Measurements from ENCODE around the gene UBIAD1. TPM values are rescaled to one million over a fixed set of nuclear protein-coding genes. Genes with fewer than 3 reads are reported as not detected.
"Not testable (repeated sequence)": the region's sequence is repeated elsewhere in the genome, so short reads cannot be mapped to it uniquely, and the experiment has no call there.

UBIAD1 gene
- polyA plus RNA-seq (ENCODE audit: insufficient read length in 4 of 4), result 10 to 100 TPM; 15.1 to 17.6 (median 17.2) TPM

- peak; percentile 77 to 78 (median 77) for DNase-seq (ENCODE audit: low read depth in 4 of 4, low spot score in 3 of 4)
These were observed at the start of gene UBIAD1 for GRCh38 chr1:11272832-11273594. TSS of gene UBIAD1 (plus strand) at chr1:11273198. CDS start at chr1:11273532, 334 bp downstream.

- DNase-seq (ENCODE audit: low read depth in 4 of 4, low spot score in 3 of 4), result no peak
These were observed 45.6 kb upstream of the UBIAD1 start for GRCh38 chr1:11227106-11228077.

DNA sequence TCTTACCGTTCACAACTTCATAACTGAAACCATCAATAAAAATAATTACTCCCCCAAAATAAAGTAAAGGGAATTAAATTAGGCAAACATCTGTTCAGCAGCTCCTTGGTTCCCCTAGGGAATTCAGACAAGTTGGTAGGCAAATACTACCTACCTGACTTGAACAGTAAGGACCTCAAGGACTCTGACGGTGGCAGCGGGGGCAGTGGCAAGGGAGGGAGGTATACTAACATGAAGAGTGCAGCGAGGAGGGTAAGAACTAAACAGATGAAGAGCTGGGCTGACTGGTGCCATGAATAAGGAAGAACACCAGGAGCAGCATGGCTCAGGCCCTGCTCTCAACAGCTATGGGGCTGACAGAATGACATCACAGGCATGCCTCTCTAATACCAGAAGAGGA, 43.8 kb upstream of the UBIAD1 start:
- DNase-seq (ENCODE audit: low read depth in 4 of 4, low spot score in 3 of 4), result no peak

GRCh38 chr1:11233208-11233607, 39.8 kb upstream of the UBIAD1 start:
- no peak for DNase-seq (ENCODE audit: low read depth in 4 of 4, low spot score in 3 of 4)

GRCh38 chr1:11237356-11237755, 35.6 kb upstream of the UBIAD1 start:
- no peak for DNase-seq (ENCODE audit: low read depth in 4 of 4, low spot score in 3 of 4)

DNA sequence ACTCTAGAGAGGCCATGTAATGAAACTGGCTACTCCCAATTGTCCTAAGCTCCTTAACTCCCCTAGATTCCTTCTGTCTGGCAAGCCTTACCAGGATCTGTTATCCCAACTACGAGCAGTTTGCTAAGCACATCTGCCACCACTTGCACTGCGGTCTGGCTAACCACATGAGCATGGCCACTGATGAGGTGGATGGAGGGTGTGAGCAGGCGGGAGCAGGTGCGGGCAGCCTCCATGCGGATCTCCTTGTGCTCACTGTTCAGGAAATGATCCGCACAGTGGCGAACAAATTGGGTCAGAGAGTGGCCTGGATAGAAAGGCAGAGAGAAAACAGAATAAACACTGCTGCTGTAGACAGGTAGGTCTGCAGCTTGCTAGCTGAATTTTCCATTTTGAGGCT, 34.7 kb upstream of the UBIAD1 start:
- no peak for DNase-seq (ENCODE audit: low read depth in 4 of 4, low spot score in 3 of 4)

DNA sequence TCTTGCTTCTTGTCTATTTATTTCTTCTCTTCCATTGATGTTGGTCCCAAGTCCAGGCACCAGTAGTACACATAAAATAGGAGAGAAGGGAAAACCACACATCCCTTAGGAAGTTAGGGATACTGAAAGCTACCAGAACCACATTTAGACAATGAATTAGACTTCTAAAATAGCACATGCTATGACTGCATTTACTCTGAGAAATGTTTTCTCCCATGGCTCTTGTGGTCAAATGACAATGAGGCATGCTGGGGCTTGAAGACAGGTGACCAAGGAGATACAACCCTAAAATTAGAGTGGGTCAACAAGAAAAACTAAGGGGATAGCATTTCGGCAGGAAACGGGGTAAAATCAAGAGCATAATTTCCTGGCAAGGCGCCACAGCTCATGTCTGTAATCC, 27.8 kb upstream of the UBIAD1 start:
- DNase-seq (ENCODE audit: low read depth in 4 of 4, low spot score in 3 of 4), result no peak

GRCh38 chr1:11245904-11246719, 26.9 kb upstream of the UBIAD1 start:
- DNase-seq (ENCODE audit: low read depth in 4 of 4, low spot score in 3 of 4), result no peak

- no peak for DNase-seq (ENCODE audit: low read depth in 4 of 4, low spot score in 3 of 4)
These were observed 24.8 kb upstream of the UBIAD1 start for GRCh38 chr1:11248169-11248568.

- DNase-seq (ENCODE audit: low read depth in 4 of 4, low spot score in 3 of 4), result no peak
These were observed 20.5 kb upstream of the UBIAD1 start for GRCh38 chr1:11252538-11252937.

DNA sequence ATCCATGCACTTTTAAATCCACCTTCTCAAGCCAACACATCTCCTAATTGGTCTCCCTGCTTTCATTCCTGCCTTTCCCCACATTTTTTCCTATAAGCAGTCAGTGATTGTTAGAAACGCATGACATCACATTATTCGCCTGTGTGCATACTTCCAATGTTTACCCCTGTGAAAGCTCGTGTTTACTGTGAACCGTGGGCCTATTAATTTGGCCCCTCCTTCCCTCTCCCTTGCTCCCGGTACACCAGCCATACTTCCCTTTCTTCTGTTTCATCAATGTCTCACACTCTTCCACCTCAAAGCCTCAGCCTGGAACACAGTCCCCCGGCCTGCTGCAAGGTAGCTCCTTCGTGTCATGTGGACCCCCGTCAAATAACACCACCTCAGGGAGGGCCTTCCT, 19.8 kb upstream of the UBIAD1 start:
- no peak for DNase-seq (ENCODE audit: low read depth in 4 of 4, low spot score in 3 of 4)

GRCh38 chr1:11256299-11256698, 16.7 kb upstream of the UBIAD1 start:
- no peak for DNase-seq (ENCODE audit: low read depth in 4 of 4, low spot score in 3 of 4)

DNA sequence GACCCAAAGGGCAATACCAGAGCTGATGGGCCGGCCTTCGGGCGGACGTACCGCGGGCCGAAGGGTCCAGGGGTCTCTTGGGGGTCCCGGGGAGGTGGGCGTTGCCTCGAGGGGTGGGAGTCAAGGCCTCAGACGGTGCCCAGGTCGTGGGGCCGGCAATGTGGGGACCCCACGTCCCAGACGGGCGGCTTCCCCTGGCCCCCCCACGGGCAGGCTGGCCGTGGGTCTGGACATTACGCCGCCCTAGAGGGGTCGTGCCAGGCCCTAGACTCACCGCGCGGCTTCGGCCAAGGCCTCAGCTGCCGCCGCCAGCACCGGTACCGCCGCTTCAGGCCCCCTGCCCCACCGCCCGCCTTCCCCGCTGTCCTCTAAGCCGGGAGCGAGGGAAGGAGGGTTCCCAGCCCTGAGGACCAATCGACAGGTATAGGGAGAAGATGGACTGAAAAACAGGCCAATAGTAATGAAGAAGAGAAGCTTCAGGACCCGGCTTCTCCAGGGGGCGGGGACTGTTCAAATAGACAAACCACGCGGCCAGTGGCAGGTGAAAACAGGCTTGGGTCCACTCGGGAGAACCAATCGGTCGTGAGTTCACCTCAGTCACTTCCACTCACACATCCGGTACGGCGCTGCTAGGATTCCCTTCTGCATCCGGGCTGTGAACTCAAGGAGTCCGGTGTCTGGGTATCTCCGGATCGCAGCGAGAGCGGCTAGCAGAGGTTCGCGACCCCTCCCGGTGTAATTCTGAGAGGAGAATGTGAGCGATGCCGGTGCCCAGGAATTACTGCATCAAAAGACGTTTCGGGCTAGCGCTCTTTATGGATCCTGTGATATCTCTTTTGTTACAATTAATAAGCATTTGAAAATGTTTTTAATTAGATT, 10.6 kb upstream of the UBIAD1 start, which contains the start of gene MTOR:
TSS of gene MTOR (minus strand) at position 381 of the 879 bp plus-strand sequence. CDS start 3,142 bp downstream, outside the sequence.
- DNase-seq (ENCODE audit: low read depth in 4 of 4, low spot score in 3 of 4), result peak; percentile 93 to 100 (median 100)

DNA sequence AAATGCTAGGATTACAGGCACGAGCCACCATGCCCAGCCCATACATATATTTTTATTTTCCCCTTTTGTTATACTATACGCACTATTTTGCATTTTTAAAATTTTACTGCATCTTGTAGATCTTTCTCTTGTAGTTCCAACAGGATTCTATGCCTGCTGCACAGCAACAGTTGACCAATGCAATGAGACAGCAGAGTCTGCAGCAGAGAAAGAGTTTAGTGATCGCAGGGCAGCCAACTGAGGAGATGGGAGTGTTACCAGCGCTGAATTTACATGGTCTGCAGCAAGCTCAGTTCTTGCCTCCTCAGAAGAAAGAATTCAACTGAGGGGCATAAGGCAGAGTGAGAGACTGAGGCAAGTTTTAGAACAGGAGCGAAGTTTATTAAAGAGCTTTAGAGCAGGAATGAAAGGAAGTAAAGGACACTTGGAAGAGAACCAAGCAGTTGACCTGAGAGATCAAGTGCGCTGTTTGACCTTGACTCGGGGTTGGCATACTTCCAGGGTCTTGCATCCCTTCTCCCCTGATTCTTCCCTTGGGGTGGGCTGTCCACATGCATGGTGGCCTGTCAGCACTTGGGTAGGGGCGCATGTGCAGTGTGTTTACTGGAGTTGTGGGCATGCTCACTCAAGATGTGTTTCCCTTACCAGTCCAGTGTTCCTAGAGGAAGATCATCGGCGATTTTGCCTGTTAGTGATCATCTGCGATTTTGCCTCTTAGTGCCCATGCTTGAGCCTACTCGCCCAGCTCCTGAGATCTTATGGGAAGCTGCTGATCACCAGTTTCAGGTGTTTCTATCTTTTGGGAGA, 6.5 kb upstream of the UBIAD1 start:
- no peak for DNase-seq (ENCODE audit: low read depth in 4 of 4, low spot score in 3 of 4)

DNA sequence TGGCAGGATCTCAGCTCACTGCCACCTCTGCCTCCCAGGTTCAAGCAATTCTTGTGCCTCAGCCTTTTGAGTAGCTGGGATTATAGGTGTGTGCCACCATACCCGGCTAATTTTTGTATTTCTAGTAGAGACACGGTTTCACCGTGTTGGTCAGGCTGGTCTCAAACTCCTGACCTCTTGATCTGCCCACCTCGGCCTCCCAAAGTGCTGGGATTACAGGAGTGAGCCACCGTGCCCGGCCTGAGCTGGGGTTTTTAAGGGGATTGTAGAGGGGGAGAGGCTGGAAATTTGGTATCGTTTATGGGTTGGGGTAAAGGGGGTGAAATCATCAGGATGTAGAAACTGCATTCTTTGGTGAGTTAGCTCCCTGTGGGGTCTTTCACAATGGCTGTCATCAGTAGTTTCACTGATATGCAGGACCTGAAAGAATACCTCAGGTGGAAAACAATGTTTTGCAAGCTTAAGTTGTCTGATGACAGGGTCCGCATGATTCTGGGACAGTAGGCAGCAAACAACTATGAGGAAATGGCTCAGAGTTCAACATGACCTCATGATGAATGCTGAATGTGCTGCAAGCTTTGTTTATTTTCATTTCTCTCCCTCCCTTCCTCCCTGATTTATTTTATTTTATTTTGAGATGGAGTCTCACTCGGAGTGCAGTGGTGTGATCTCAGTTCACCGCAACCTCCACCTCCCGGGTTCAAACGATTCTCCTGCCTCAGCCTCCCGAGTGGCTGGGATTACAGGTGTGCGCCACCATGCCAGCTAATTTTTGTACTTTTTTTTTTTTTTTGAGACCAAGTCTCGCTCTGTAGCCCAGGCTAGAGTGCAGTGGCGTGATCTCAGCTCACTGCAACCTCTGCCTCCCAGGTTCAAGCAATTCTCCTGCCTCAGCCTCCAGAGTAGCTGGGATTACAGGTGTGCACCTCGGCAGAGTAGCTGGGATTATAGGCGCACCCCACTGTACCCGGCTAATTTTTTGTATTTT, 5.4 kb upstream of the UBIAD1 start:
- not testable (repeated sequence) for DNase-seq (ENCODE audit: low read depth in 4 of 4, low spot score in 3 of 4)

DNA sequence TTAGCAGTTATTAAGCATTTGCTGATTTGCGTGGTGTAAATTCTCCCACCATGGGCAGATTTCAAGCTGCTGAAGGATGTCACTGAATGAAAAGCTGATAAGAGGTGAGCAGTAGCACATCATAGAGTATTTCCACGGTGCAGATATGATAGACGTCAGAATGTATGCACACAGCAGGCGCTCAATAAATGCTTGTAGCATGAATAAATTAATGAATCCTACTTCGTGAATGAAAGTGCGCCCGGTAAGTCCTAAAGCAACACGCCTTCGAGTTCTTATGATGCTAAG, 510 bp upstream of the UBIAD1 start:
- DNase-seq (ENCODE audit: low read depth in 4 of 4, low spot score in 3 of 4), result no peak

DNA sequence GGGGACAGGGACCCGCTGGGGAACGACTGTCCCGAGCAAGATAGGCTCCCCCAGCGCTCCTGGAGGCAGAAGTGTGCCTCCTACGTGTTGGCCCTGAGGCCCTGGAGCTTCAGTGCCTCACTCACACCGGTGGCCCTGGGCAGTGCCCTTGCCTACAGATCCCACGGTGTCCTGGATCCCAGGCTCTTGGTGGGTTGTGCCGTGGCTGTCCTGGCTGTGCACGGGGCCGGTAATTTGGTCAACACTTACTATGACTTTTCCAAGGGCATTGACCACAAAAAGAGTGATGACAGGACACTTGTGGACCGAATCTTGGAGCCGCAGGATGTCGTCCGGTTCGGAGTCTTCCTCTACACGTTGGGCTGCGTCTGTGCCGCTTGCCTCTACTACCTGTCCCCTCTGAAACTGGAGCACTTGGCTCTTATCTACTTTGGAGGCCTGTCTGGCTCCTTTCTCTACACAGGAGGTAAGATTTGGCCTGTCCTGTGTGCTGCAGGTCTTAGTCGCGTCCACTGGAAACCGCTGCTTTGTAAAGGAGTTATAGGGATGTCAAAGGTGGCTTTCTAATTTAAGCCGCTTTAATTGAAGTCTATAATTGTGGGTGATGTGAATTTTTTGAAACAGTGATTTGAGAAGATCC, 717 bp downstream of the UBIAD1 start:
- peak in 1 of 4 donors; percentile 21 for DNase-seq (ENCODE audit: low read depth in 4 of 4, low spot score in 3 of 4)
